MCF 10A (cell line): ENCODE measurements around the gene FNDC5. TPM values are rescaled to one million over a fixed set of nuclear protein-coding genes. Genes with fewer than 3 reads are reported as not detected.

ENCODE experiments used
- Bru-seq: library from RNA; stranded (reverse); fragments of 400-500 nt; gene quantifications from one replicate; lab custom pipeline; 2021; lab: Mats Ljungman, UMichigan
- BruChase-seq, 2 experiments: library from RNA; stranded (reverse); fragments of 400-500 nt; gene quantifications; one replicate each; lab custom pipeline; 2021; lab: Mats Ljungman, UMichigan
- BruUV-seq: library from RNA; stranded (reverse); fragments of 400-500 nt; replicated peaks from 2 replicates; lab custom pipeline; 2021; lab: Mats Ljungman, UMichigan
- CTCF ChIA-PET: fragments of 300-600 bp; sonication (Branson Sonifier 250); formaldehyde crosslinking; extraction: SDS; loops from one replicate; lab custom pipeline; 2021; ENCODE audit warnings: antibody characterized with exemption, inconsistent platforms; lab: Yijun Ruan, JAX
- POLR2A ChIA-PET: fragments of 300-600, 350-650 bp; sonication (Branson Sonifier 250); formaldehyde crosslinking; extraction: SDS; loops from one replicate; lab custom pipeline; 2020; ENCODE audit warnings: antibody characterized with exemption, inconsistent platforms; lab: Yijun Ruan, JAX
- DNase-seq: peaks from one replicate; pipeline ENCODE4 v3.0.0-alpha.2; 2018; ENCODE audit not compliant: unreplicated experiment
- H3K27ac Mint-ChIP-seq: one replicate; pipeline ENCODE4 v1.8.0; 2022; ENCODE audit warnings: mild to moderate bottlenecking, low read depth, mixed read lengths; ENCODE audit not compliant: unreplicated experiment
- H3K27me3 Mint-ChIP-seq: one replicate; pipeline ENCODE4 v1.8.0; 2022; ENCODE audit warnings: mixed read lengths; ENCODE audit not compliant: insufficient read depth, unreplicated experiment
- H3K36me3 Mint-ChIP-seq: one replicate; pipeline ENCODE4 v1.8.0; 2022; ENCODE audit warnings: mild to moderate bottlenecking, moderate library complexity, mixed read lengths; ENCODE audit not compliant: insufficient read depth, unreplicated experiment
- H3K4me1 Mint-ChIP-seq: one replicate; pipeline ENCODE4 v1.8.0; 2022; ENCODE audit warnings: mixed read lengths; ENCODE audit not compliant: insufficient read depth, unreplicated experiment
- H3K4me3 Mint-ChIP-seq: one replicate; pipeline ENCODE4 v1.8.0; 2022; ENCODE audit warnings: mild to moderate bottlenecking, moderate library complexity, mixed read lengths; ENCODE audit not compliant: unreplicated experiment
- H3K9me3 Mint-ChIP-seq: one replicate; pipeline ENCODE4 v1.8.0; 2022; ENCODE audit warnings: mixed read lengths; ENCODE audit not compliant: unreplicated experiment
- intact Hi-C: fragments of 100-400 bp; cut with micrococcal nuclease; formaldehyde crosslinking; loops from 2 replicates; pipeline ENCODE4 v1.14.1; 2022
- long read RNA-seq: library from polyadenylated mRNA; stranded (forward); transcript quantifications from one replicate; pipeline ENCODE4 v2.0.0, GENCODE V29; 2022
- total RNA-seq: library from RNA; stranded (reverse); gene quantifications from 2 replicates; pipeline ENCODE4 v1.2.3, GENCODE V29; 2022
- TF ChIP-seq, protein P1 (sequence below): fragments of 200-600 bp; IDR thresholded peaks from one replicate; pipeline ENCODE4 v1.8.0; 2022; ENCODE audit warnings: antibody characterized with exemption, mild to moderate bottlenecking; ENCODE audit not compliant: unreplicated experiment

The FNDC5 gene
- total RNA-seq (not detected in 2 replicates), Bru-seq, nascent RNA (not detected), BruChase-seq, experiment 1, labeled RNA remaining after a 6-hour chase (percentile 14 among the genes with signal in this experiment), BruChase-seq, experiment 2, labeled RNA remaining after a 2-hour chase (percentile 7 among the genes with signal in this experiment)
- long read RNA-seq = 0 reads

DNA sequence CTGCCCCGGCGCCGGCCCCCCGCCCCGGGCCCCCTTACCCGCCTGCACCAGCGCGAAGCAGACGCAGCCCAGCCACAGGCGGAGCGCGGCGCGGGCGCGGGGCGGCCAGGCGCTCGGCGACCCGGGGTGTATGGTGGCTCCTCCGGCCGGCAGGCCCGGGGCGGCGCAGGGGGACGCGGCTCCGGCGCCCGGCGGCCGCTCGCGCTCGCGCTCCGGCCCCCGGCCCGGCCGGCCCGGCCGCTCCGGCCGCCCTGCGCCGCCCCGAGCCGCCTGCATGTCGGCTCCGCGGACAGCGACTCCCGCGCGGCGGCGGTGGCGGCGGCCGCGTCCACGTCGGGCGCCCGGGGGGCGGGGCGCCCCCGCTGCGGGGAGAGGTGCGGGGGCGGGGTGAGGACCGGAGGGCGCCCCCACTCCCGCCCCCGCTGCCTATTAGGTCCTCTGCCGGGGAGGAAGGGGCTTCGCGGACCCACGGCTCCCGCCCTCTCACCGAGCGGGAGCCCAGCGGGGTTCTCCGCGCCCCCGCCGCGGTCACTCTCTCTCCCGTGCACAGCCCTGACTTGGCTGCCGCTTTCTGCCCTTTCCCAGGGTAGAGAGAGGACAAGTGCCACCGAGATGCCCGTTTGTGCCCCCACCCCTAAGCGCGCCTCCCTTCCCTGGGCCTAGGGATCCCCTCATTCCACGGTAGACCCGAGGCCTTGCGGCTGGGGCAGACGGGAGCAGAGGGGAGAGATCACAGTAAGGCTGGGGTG, at the start of gene FNDC5:
TSS of gene FNDC5 (minus strand) at position 298 of the 749 bp plus-strand sequence.
- intact Hi-C loops = loop anchor here (5.0 kb wide), 1 partner anchor 98 kb away; no protein-coding TSS in a partner anchor
- no peak within 1 kb of the TSS for H3K27ac Mint-ChIP-seq
- no peaks in the 10 kb centered on the region for H3K36me3 Mint-ChIP-seq
- TF ChIP-seq, protein P1, sequence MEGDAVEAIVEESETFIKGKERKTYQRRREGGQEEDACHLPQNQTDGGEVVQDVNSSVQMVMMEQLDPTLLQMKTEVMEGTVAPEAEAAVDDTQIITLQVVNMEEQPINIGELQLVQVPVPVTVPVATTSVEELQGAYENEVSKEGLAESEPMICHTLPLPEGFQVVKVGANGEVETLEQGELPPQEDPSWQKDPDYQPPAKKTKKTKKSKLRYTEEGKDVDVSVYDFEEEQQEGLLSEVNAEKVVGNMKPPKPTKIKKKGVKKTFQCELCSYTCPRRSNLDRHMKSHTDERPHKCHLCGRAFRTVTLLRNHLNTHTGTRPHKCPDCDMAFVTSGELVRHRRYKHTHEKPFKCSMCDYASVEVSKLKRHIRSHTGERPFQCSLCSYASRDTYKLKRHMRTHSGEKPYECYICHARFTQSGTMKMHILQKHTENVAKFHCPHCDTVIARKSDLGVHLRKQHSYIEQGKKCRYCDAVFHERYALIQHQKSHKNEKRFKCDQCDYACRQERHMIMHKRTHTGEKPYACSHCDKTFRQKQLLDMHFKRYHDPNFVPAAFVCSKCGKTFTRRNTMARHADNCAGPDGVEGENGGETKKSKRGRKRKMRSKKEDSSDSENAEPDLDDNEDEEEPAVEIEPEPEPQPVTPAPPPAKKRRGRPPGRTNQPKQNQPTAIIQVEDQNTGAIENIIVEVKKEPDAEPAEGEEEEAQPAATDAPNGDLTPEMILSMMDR = no peak
- no peaks in the 10 kb centered on the region for H3K9me3 Mint-ChIP-seq
- no peak for DNase-seq
- peaks cover 12% of the 10 kb centered on the region for H3K27me3 Mint-ChIP-seq
- no TSS peak for BruUV-seq
- H3K4me3 Mint-ChIP-seq = peak within 1 kb of the TSS; percentile 61
- ChIA-PET CTCF (interaction anchor here (0.6 to 2.6 kb wide), 14 partner anchors 9 to 470 kb away, joined by 3 to 16 read pairs (median 4); no protein-coding TSS in a partner anchor), POLR2A (interaction anchor here (0.6 to 1.8 kb wide), 2 partner anchors 159 to 220 kb away, joined by 4 to 5 read pairs; partner anchors contain the start of gene RBBP4)
- peaks cover 5% of the 10 kb centered on the region for H3K4me1 Mint-ChIP-seq

DNA sequence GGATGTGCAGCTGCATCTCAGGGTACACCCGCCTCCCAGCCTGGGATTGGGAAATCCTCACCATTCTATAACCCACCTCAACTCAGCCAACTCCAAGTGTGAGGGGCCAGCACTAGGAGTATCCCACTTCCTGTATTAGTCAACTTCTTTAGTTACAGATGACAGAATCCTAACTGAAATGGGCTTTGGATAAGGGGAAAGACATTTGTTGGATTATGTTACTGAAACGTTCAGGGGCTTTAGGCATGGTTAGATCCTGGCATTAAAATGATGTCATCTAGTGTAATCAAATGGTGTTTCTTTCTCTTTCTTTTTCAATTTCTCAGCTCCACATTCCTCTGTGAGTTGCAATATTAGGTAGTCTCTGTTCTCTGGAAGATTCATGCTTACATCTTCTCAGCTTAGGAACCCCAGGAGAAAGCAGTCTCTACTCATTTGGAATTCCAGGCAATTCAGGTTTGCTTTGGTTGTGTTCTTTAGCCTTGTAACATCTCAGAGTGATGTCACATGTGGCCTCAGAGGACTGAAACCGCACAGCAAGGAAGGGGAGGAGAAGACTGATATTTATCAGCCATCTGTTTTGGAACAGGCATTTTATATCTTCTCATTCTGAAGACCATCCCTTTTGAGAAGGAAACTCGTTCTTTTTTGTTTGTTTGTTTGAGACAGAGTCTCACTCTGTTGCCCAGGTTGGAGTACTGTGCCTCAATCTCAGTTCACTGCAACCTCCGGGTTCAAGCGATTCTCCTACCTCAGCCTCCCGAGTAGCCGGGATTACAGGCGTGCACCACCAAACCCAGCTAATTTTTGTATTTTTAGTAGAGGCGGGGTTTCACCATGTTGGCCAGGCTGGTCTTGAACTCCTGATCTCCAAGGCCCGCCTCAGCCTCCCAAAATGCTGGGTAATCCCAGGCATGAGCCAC, 49.4 kb upstream of the FNDC5 start:
- CTCF ChIA-PET = interaction anchor here (0.6 to 3.0 kb wide), 5 partner anchors 12 to 87 kb away, joined by 3 to 10 read pairs (median 4); no protein-coding TSS in a partner anchor

DNA sequence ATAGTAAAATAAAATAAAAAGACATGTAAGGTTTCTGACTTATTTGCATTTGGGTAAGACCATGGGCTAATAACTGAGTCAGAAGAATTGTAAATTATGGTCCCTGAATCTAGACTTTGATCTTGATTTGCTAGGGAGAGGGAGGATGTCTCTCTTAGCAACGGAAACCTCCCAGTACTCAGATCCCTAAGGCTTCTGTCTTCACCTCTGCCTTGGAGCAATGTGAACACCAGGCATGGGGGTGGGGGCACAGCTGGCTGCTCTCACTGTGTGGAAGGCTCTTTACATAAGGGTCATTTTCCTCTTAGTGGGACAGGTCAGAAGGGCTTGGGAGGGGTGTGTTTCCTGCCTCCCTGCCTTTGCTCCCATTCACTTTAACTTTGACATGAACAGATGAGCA, 47.5 kb upstream of the FNDC5 start:
- no peaks in the 10 kb centered on the region for H3K27me3 Mint-ChIP-seq
- DNase-seq = no peak
- peaks cover 6% of the 10 kb centered on the region for H3K4me1 Mint-ChIP-seq
- H3K9me3 Mint-ChIP-seq = no peaks in the 10 kb centered on the region
- CTCF ChIA-PET = interaction anchor here (1.1 to 1.3 kb wide), 2 partner anchors 16 to 42 kb away, joined by 3 to 4 read pairs; no protein-coding TSS in a partner anchor
- no peak overlapping the region for H3K27ac Mint-ChIP-seq
- POLR2A ChIA-PET = no interaction called here
- intact Hi-C loops = no loop called here
- TF ChIP-seq, protein P1 = no peak
- no peak overlapping the region for H3K4me3 Mint-ChIP-seq
- BruUV-seq = no TSS peak
- H3K36me3 Mint-ChIP-seq = peaks cover 9% of the 10 kb centered on the region

More for the DNA sequence above, 49.4 kb upstream of the FNDC5 start:
- TF ChIP-seq, protein P1 = no peak
- no peak overlapping the region for H3K4me3 Mint-ChIP-seq
- POLR2A ChIA-PET = interaction anchor here (0.6 to 1.7 kb wide), 2 partner anchors 15 to 196 kb away, joined by 3 read pairs; no protein-coding TSS in a partner anchor
- H3K27ac Mint-ChIP-seq = no peak overlapping the region
- H3K36me3 Mint-ChIP-seq = peaks cover 13% of the 10 kb centered on the region
- intact Hi-C loops = no loop called here
- H3K9me3 Mint-ChIP-seq = no peaks in the 10 kb centered on the region
- H3K4me1 Mint-ChIP-seq = peaks cover 6% of the 10 kb centered on the region
- H3K27me3 Mint-ChIP-seq = no peaks in the 10 kb centered on the region
- BruUV-seq = no TSS peak
- DNase-seq = no peak
